ENCODE data around the gene GNA15.
A peak's percentile ranks its signal among the peaks of the same experiment; 100 is the strongest.

GNA15 gene

GRCh38 chr19:3154957-3155736 lies 19.3 kb downstream of the GNA15 start:
- no peak for TF ChIP-seq CTCF (IDR thresholded peaks at IDR 0.05; ENCODE audit: low read depth, low read length)
- no peak for TF ChIP-seq EZH2phosphoT487 (IDR thresholded peaks at IDR 0.05; ENCODE audit: low read depth)
- H3K4me1 ChIP-seq (ENCODE audit: low read length), result peaks cover 52% of the 10 kb centered on the region
- H2AFZ ChIP-seq (ENCODE audit: low read depth, low read length), result no peak overlapping the region
- H3K79me2 ChIP-seq (ENCODE audit: low read length), result peaks cover 54% of the 10 kb centered on the region
- peak overlapping the region; percentile 34 for H3K9ac ChIP-seq (ENCODE audit: low read length)
- peak overlapping the region; percentile 68 for H3K27ac ChIP-seq (ENCODE audit: low read length)
- H3K36me3 ChIP-seq (replicated peaks; ENCODE audit: low read depth, low read length), result peaks cover 89% of the 10 kb centered on the region
- H4K20me1 ChIP-seq (ENCODE audit: insufficient read depth, low read length), result peaks cover 6% of the 10 kb centered on the region
- peak overlapping the region; percentile 83 for H3K4me2 ChIP-seq (ENCODE audit: low read length)
- no peaks in the 10 kb centered on the region for H3K9me3 ChIP-seq (ENCODE audit: insufficient read depth, low read length)
- H3K27me3 ChIP-seq (ENCODE audit: low read depth, low read length), result no peaks in the 10 kb centered on the region
- peak overlapping the region; percentile 63 for H3K4me3 ChIP-seq (ENCODE audit: low read length)

GRCh38 chr19:3157096-3157845 lies 21.4 kb downstream of the GNA15 start:
- Histone ChIP-seq H4K20me1 (ENCODE audit: insufficient read depth, low read length) (no peaks in the 10 kb centered on the region; the same call in 1 of the 2 replicates), H3K9me3 (ENCODE audit: insufficient read depth, low read length) (no peaks in the 10 kb centered on the region), H3K27ac (ENCODE audit: low read length) (no peak overlapping the region), H3K9ac (ENCODE audit: low read length) (no peak overlapping the region), H3K27me3 (ENCODE audit: low read depth, low read length) (no peaks in the 10 kb centered on the region), H3K36me3 (replicated peaks; ENCODE audit: low read depth, low read length) (peaks cover 85% of the 10 kb centered on the region), H2AFZ (ENCODE audit: low read depth, low read length) (no peak overlapping the region), H3K4me1 (ENCODE audit: low read length) (peaks cover 33% of the 10 kb centered on the region), H3K4me3 (ENCODE audit: low read length) (no peak overlapping the region), H3K79me2 (ENCODE audit: low read length) (peaks cover 33% of the 10 kb centered on the region), H3K4me2 (ENCODE audit: low read length) (no peak overlapping the region)
- TF ChIP-seq EZH2phosphoT487 (IDR thresholded peaks at IDR 0.05; ENCODE audit: low read depth) (no peak), CTCF (IDR thresholded peaks at IDR 0.05; ENCODE audit: low read depth, low read length) (no peak)

- H3K27ac ChIP-seq (ENCODE audit: low read length), result no peak overlapping the region
Observed at GRCh38 chr19:3159565-3159964, 23.7 kb downstream of the GNA15 start.

More at GRCh38 chr19:3159565-3159964, 23.7 kb downstream of the GNA15 start:
- H3K4me3 ChIP-seq (ENCODE audit: low read length), result no peak overlapping the region
- H3K79me2 ChIP-seq (ENCODE audit: low read length), result peaks cover 13% of the 10 kb centered on the region
- no peaks in the 10 kb centered on the region for H3K27me3 ChIP-seq (ENCODE audit: low read depth, low read length)
- H3K9me3 ChIP-seq (ENCODE audit: insufficient read depth, low read length), result no peaks in the 10 kb centered on the region
- H3K4me1 ChIP-seq (ENCODE audit: low read length), result peaks cover 12% of the 10 kb centered on the region
- no peaks in the 10 kb centered on the region for H4K20me1 ChIP-seq (ENCODE audit: insufficient read depth, low read length)
- H3K4me2 ChIP-seq (ENCODE audit: low read length), result no peak overlapping the region
- H3K36me3 ChIP-seq (replicated peaks; ENCODE audit: low read depth, low read length), result peaks cover 84% of the 10 kb centered on the region
- H2AFZ ChIP-seq (ENCODE audit: low read depth, low read length), result no peak overlapping the region
- no peak for TF ChIP-seq EZH2phosphoT487 (IDR thresholded peaks at IDR 0.05; ENCODE audit: low read depth)
- TF ChIP-seq CTCF (IDR thresholded peaks at IDR 0.05; ENCODE audit: low read depth, low read length), result no peak
- no peak overlapping the region for H3K9ac ChIP-seq (ENCODE audit: low read length)

Measured in OCI-LY3 (cell line).